ENCODE results near the gene COL23A1. TPM values are rescaled to one million over a fixed set of nuclear protein-coding genes. Genes with fewer than 3 reads are reported as not detected.

The COL23A1 gene
- total RNA-seq, 4 donors from 2014 or later, result 0.44 to 0.65 (median 0.57) TPM; not detected in 1

- TF ChIP-seq, protein P1, sequence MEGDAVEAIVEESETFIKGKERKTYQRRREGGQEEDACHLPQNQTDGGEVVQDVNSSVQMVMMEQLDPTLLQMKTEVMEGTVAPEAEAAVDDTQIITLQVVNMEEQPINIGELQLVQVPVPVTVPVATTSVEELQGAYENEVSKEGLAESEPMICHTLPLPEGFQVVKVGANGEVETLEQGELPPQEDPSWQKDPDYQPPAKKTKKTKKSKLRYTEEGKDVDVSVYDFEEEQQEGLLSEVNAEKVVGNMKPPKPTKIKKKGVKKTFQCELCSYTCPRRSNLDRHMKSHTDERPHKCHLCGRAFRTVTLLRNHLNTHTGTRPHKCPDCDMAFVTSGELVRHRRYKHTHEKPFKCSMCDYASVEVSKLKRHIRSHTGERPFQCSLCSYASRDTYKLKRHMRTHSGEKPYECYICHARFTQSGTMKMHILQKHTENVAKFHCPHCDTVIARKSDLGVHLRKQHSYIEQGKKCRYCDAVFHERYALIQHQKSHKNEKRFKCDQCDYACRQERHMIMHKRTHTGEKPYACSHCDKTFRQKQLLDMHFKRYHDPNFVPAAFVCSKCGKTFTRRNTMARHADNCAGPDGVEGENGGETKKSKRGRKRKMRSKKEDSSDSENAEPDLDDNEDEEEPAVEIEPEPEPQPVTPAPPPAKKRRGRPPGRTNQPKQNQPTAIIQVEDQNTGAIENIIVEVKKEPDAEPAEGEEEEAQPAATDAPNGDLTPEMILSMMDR (IDR thresholded peaks at IDR 0.05; ENCODE audit: low read depth), result no peak
Measured at GRCh38 chr5:178216088-178216534, 374.1 kb downstream of the COL23A1 start.

GRCh38 chr5:178215280-178216002 is 374.8 kb downstream of the COL23A1 start:
- TF ChIP-seq, protein P1 (IDR thresholded peaks at IDR 0.05; ENCODE audit: low read depth), result no peak

GRCh38 chr5:178214160-178214803 is 375.9 kb downstream of the COL23A1 start:
- TF ChIP-seq, protein P1 (IDR thresholded peaks at IDR 0.05; ENCODE audit: low read depth), result no peak

- TF ChIP-seq, protein P1 (IDR thresholded peaks at IDR 0.05; ENCODE audit: low read depth), result no peak
Measured at GRCh38 chr5:178213748-178214151, 376.4 kb downstream of the COL23A1 start.

DNA sequence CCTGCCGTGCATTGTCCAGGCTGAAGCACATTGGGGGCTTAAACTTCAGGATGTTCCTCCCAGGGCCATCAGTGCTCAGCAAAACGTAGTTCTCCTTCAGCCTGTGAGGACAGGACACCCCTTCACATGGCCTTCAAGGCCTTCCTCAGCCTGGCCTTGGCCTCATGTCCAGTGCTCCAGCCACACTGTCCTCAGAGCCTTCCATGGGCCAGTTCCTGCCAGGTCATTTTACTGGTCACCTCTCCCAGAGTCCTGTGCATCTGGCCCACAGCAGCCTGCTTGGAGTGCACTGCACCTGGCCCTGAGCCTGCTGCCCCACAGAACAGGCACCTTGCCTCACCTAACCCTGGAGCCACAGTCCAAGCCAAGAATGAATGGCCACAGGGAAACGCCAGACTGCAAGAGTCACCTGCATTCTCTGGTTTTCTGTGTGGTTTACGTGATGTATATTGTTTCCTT is 377.2 kb downstream of the COL23A1 start:
- TF ChIP-seq, protein P1 (IDR thresholded peaks at IDR 0.05; ENCODE audit: low read depth), result no peak

GRCh38 chr5:178212241-178213002 is 377.8 kb downstream of the COL23A1 start:
- TF ChIP-seq, protein P1 (IDR thresholded peaks at IDR 0.05; ENCODE audit: low read depth), result no peak
